Stomach (tissue), 4 donors: ENCODE measurements around the gene SGCB.

Source experiments
- EP300 ChIP-seq: sonication (generic); formaldehyde crosslinking; IDR thresholded peaks from one replicate; pipeline ENCODE4 v1.6.1; 2017; ENCODE audit warnings: antibody characterized with exemption
- POLR2A ChIP-seq, 4 donors: fragments of 450-650 bp; IDR thresholded peaks; one replicate each; pipeline ENCODE4 v1.6.1; 2016; ENCODE audit warnings: antibody characterized with exemption in 4 of 4, control low read depth in 2 of 4, mild to moderate bottlenecking in 1 of 4, moderate library complexity in 1 of 4
- POLR2AphosphoS5 ChIP-seq, 3 donors: sonication (generic); formaldehyde crosslinking; IDR thresholded peaks; one replicate each; pipeline ENCODE4 v1.6.1; 2016; ENCODE audit warnings: antibody characterized with exemption in 3 of 3
- TF ChIP-seq, protein P1 (sequence below), 7 experiments: fragments of 450-650 bp in 4 of 7; fragments of 200-600 bp in 3 of 7; sonication (generic) in 3 of 7; IDR thresholded peaks; one replicate each; pipeline ENCODE4 v1.5.1; 2016 to 2019; ENCODE audit warnings: antibody characterized with exemption in 7 of 7, control low read depth in 2 of 7, mild to moderate bottlenecking in 1 of 7

- TF ChIP-seq, protein P1, sequence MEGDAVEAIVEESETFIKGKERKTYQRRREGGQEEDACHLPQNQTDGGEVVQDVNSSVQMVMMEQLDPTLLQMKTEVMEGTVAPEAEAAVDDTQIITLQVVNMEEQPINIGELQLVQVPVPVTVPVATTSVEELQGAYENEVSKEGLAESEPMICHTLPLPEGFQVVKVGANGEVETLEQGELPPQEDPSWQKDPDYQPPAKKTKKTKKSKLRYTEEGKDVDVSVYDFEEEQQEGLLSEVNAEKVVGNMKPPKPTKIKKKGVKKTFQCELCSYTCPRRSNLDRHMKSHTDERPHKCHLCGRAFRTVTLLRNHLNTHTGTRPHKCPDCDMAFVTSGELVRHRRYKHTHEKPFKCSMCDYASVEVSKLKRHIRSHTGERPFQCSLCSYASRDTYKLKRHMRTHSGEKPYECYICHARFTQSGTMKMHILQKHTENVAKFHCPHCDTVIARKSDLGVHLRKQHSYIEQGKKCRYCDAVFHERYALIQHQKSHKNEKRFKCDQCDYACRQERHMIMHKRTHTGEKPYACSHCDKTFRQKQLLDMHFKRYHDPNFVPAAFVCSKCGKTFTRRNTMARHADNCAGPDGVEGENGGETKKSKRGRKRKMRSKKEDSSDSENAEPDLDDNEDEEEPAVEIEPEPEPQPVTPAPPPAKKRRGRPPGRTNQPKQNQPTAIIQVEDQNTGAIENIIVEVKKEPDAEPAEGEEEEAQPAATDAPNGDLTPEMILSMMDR (IDR thresholded peaks at IDR 0.05) = no peak
- TF ChIP-seq POLR2A (IDR thresholded peaks at IDR 0.05) (no peak), EP300 (no peak), POLR2AphosphoS5 (IDR thresholded peaks at IDR 0.05) (no peak)
Observed at GRCh38 chr4:52051213-52051614, 13.1 kb upstream of the SGCB start, which contains the start of gene SPATA18.
